ENCODE measurements around the gene HNF1B.

DNA sequence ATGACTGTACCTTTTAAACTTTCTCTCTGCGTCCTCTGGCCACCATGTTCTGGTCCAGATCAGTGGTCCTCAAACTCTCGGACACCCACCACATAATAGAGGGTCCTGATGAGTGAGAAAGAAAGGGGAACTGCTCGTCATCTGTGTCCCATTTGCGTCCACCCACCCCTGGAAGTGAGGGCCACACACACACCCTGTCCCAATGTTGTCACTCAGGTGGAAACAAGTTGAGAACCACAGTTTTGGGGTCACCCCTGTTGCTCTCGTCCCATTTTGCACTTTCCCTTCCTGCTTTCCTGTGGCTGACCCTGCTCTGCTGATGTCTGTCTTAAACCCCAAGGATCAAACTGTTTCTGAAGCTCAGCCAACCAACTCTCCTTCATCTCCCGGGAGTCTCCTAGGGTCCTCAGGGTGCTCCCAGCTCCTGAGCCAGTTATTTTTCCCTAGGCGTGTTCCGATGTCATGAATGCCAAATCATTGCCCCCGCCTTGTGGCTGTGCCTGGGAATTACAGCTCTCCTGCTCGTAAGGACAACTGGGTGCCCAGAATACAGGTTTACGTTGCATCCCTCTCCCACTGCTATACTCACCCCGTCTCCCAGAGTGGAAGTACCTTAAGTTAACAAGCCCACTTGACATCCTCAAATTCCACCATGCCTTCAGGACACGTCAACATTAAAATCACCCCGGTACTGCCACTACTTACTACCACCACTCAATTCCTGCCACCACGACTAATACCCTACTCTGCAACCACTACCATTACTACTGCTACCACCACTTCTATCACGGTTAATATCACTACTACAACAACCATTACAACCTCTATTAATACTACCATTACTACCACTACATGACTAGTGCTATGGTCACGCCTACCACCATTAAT lies 26.0 kb upstream of the HNF1B start:
- TF ChIP-seq POLR2A (IDR thresholded peaks at IDR 0.05; ENCODE audit: low read depth, low read length) = no peak
- TF ChIP-seq SPI1 (IDR thresholded peaks at IDR 0.05; ENCODE audit: low read depth, low read length) = peak; percentile 86
- no peak for TF ChIP-seq POLR2AphosphoS5 (IDR thresholded peaks at IDR 0.05; ENCODE audit: low read depth, low read length)
